ENCODE results near the gene ORM2.

DNA sequence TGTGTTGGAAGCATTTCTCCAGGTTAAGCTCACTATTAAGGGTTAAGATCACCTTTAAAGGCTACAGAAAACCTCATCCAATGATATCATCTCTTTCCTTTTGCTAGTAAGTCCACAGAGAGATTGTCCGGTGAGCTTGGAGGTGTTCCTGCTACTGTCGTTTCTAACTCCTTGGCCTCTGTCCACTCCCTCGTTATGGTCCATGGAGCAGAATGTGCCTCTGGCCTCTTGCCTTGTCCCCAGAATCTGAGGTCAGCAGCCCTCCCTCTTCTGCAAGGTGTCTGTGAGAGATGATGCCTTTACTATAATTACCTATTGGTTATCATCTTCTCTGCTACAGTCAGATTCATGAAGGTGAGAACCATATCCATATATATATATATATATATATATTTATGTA, 15.0 kb downstream of the ORM2 start:
- TF ChIP-seq, protein P1, sequence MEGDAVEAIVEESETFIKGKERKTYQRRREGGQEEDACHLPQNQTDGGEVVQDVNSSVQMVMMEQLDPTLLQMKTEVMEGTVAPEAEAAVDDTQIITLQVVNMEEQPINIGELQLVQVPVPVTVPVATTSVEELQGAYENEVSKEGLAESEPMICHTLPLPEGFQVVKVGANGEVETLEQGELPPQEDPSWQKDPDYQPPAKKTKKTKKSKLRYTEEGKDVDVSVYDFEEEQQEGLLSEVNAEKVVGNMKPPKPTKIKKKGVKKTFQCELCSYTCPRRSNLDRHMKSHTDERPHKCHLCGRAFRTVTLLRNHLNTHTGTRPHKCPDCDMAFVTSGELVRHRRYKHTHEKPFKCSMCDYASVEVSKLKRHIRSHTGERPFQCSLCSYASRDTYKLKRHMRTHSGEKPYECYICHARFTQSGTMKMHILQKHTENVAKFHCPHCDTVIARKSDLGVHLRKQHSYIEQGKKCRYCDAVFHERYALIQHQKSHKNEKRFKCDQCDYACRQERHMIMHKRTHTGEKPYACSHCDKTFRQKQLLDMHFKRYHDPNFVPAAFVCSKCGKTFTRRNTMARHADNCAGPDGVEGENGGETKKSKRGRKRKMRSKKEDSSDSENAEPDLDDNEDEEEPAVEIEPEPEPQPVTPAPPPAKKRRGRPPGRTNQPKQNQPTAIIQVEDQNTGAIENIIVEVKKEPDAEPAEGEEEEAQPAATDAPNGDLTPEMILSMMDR (IDR thresholded peaks at IDR 0.05) = no peak
- TF ChIP-seq EZH2 (IDR thresholded peaks at IDR 0.05; ENCODE audit: borderline replicate concordance, insufficient read depth, low read depth, low read length, poor library complexity, severe bottlenecking) = no peak
